ENCODE results near the gene KATNB1.

The KATNB1 gene

DNA sequence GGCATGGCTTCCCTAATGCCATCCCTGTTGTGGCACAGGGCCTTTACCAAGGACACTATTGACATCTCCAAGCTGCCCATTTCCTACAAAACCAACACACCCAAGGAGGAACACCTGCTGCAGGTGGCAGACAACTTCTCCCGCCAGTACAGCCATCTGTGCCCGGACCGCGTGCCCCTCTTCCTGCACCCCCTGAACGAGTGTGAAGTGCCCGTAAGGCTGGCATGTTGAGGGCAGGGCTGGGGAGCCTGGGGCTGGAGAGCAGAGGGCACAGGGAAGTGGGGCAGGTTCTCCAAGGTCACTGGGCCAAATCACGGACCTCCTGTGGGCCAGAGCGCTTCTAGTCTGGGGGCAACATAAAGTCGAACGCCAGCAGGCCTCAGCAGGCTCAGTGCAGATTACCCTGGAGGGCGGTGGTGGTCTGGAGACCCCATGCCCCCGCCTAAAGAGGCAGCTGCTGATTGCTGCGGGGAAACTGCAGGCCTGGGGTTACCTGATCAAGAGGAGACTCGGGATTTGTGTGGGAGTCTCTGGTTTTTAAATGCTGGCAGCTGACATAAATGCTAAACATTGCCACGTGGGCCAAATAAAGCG is 36.7 kb upstream of the KATNB1 start:
- H3K36me3 ChIP-seq: no peaks in the 10 kb centered on the region
- peaks cover 21 to 25% of the 10 kb centered on the region in 2 experiments for H3K4me1 ChIP-seq (ENCODE audit: control insufficient read depth in 1 of 2, insufficient read depth in 1 of 2, low read depth in 1 of 2, low read length in 1 of 2)
- H3K27me3 ChIP-seq: no peaks in the 10 kb centered on the region
- no peaks in the 10 kb centered on the region for H3K9me3 ChIP-seq
- H3K27ac ChIP-seq: no peak overlapping the region
- TF ChIP-seq CTCF (IDR thresholded peaks at IDR 0.05): no peak
- H3K4me3 ChIP-seq (ENCODE audit: low read depth in 1 of 2, low read length in 1 of 2): no peak overlapping the region

DNA sequence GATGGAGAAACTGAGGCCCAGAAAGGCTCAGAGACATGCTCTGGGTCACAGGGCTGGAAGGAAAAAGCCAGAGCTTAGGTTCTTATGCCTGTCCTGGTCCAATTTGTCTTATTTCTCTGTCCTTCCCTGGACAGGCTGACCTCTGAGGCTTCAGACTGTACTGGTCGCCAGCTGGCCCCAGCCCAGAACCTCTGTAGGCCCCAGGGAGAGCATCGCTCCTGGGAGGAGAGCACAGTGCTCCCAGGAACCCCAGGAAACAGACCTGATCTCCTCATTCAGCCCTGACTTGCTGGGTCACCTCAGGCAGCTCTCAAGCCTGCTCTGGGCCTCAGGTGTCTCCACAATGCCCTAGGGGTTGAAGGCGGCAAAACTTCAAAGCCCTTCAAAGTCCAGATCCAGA is 36.1 kb upstream of the KATNB1 start:
- no peak overlapping the region for H3K4me3 ChIP-seq (ENCODE audit: low read depth in 1 of 2, low read length in 1 of 2)
- H3K27ac ChIP-seq: no peak overlapping the region
- no peaks in the 10 kb centered on the region for H3K27me3 ChIP-seq
- no peak for TF ChIP-seq CTCF (IDR thresholded peaks at IDR 0.05)
- H3K36me3 ChIP-seq: no peaks in the 10 kb centered on the region
- H3K4me1 ChIP-seq (ENCODE audit: control insufficient read depth in 1 of 2, insufficient read depth in 1 of 2, low read depth in 1 of 2, low read length in 1 of 2): peaks cover 16 to 19% of the 10 kb centered on the region in 2 experiments
- no peaks in the 10 kb centered on the region for H3K9me3 ChIP-seq

- Histone ChIP-seq H3K4me1 (ENCODE audit: control insufficient read depth in 1 of 2, insufficient read depth in 1 of 2, low read depth in 1 of 2, low read length in 1 of 2) (peaks cover 12 to 15% of the 10 kb centered on the region in 2 experiments), H3K9me3 (no peaks in the 10 kb centered on the region), H3K36me3 (no peaks in the 10 kb centered on the region), H3K27ac (no peak overlapping the region), H3K4me3 (ENCODE audit: low read depth in 1 of 2, low read length in 1 of 2) (no peak overlapping the region), H3K27me3 (no peaks in the 10 kb centered on the region)
- TF ChIP-seq CTCF (IDR thresholded peaks at IDR 0.05): no peak
Observed at GRCh38 chr16:57699899-57700298, 35.7 kb upstream of the KATNB1 start.

GRCh38 chr16:57700781-57701551 is 34.6 kb upstream of the KATNB1 start:
- no peak overlapping the region for H3K27ac ChIP-seq
- peaks cover 2 to 4% of the 10 kb centered on the region in 2 experiments for H3K4me1 ChIP-seq (ENCODE audit: control insufficient read depth in 1 of 2, insufficient read depth in 1 of 2, low read depth in 1 of 2, low read length in 1 of 2)
- H3K36me3 ChIP-seq: no peaks in the 10 kb centered on the region
- H3K9me3 ChIP-seq: no peaks in the 10 kb centered on the region
- H3K4me3 ChIP-seq (ENCODE audit: low read depth in 1 of 2, low read length in 1 of 2): no peak overlapping the region
- H3K27me3 ChIP-seq: no peaks in the 10 kb centered on the region
- no peak for TF ChIP-seq CTCF (IDR thresholded peaks at IDR 0.05)

DNA sequence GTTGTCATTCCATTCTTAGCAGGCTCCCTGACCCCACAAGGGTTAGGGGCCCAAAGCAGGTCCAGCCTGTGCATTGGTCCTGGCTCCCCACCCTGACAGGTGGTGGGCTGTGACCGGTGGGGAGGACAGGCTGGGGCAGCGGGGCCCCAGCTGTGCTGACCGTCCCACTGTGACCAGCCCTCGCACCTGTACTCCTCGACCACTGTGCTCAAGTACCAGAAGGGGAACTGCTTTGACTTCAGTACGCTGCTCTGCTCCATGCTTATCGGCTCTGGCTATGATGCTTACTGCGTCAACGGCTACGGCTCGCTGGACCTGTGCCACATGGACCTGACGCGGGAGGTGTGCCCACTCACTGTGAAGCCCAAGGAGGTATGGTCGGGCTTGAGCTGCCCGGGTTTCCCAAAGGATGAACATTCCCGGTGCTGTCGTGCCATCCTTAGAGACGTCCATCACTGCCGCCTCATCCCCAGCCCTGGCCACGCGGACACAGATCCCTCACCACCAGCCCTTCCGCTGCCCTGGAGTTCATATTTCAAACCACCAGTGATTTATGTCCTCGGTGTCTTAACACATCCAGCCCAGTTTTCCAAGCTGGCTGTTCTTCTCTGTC is 33.7 kb upstream of the KATNB1 start:
- Histone ChIP-seq H3K27me3 (no peaks in the 10 kb centered on the region), H3K27ac (no peak overlapping the region), H3K4me3 (ENCODE audit: low read depth in 1 of 2, low read length in 1 of 2) (no peak overlapping the region), H3K36me3 (no peaks in the 10 kb centered on the region), H3K9me3 (no peaks in the 10 kb centered on the region), H3K4me1 (ENCODE audit: control insufficient read depth in 1 of 2, insufficient read depth in 1 of 2, low read depth in 1 of 2, low read length in 1 of 2) (no peaks in the 10 kb centered on the region)
- TF ChIP-seq CTCF (IDR thresholded peaks at IDR 0.05): no peak
